Mesothelial cell of epicardium (in vitro differentiated cells): ENCODE results near the gene NR3C1. TPM values are rescaled to one million over a fixed set of nuclear protein-coding genes. Genes with fewer than 3 reads are reported as not detected.
A peak's percentile ranks its signal among the peaks of the same experiment; 100 is the strongest.

ENCODE experiments used
- DNase-seq, 2 experiments: peaks; one replicate each; pipeline ENCODE4 v3.0.0; 2021; ENCODE audit warnings: low spot score in 2 of 2; ENCODE audit not compliant: unreplicated experiment in 2 of 2
- H3K27ac Mint-ChIP-seq: 2 replicates; pipeline ENCODE4 v1.8.0; 2021; ENCODE audit warnings: mixed read lengths
- H3K27me3 Mint-ChIP-seq: 2 replicates; pipeline ENCODE4 v1.8.0; 2021; ENCODE audit warnings: low read depth, mixed read lengths
- H3K36me3 Mint-ChIP-seq: 2 replicates; pipeline ENCODE4 v1.8.0; 2021; ENCODE audit warnings: mixed read lengths
- H3K4me1 Mint-ChIP-seq: 2 replicates; pipeline ENCODE4 v1.8.0; 2021; ENCODE audit warnings: mixed read lengths
- H3K4me3 Mint-ChIP-seq: 2 replicates; pipeline ENCODE4 v1.8.0; 2021; ENCODE audit warnings: mild to moderate bottlenecking, moderate library complexity, mixed read lengths
- H3K9me3 Mint-ChIP-seq: 2 replicates; pipeline ENCODE4 v1.8.0; 2021; ENCODE audit warnings: mixed read lengths
- total RNA-seq: library from RNA; stranded (reverse); gene quantifications from 3 replicates; pipeline ENCODE4 v1.2.1, GENCODE V29; 2021
- TF ChIP-seq, protein P1 (sequence below): fragments of 200-600 bp; sonication (generic); IDR thresholded peaks from one replicate; pipeline ENCODE4 v1.5.0; 2021; ENCODE audit warnings: antibody characterized with exemption; ENCODE audit not compliant: unreplicated experiment

The NR3C1 gene
- total RNA-seq, 1 donor from 2014 or later: 29.2 TPM

DNA sequence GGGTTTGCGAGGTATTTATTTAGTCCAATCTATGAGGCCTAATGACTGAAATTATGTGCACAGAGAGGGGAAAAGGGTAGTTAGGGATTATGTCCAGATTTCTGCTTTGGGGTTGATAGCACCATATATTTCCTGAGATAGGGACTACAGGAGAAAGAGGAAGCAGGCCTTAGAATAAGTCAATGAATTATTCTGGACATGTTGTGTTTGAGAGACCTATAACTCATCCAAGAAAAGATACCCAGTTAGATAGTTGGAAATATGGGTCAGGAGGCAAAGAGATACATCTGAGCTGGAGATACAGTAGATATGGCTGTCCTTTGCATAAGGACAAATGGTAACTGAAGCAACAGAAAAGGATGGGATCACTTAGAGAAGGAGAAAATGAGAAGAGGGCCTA is 53.1 kb downstream of the NR3C1 start:
- DNase-seq: no peak
- TF ChIP-seq, protein P1, sequence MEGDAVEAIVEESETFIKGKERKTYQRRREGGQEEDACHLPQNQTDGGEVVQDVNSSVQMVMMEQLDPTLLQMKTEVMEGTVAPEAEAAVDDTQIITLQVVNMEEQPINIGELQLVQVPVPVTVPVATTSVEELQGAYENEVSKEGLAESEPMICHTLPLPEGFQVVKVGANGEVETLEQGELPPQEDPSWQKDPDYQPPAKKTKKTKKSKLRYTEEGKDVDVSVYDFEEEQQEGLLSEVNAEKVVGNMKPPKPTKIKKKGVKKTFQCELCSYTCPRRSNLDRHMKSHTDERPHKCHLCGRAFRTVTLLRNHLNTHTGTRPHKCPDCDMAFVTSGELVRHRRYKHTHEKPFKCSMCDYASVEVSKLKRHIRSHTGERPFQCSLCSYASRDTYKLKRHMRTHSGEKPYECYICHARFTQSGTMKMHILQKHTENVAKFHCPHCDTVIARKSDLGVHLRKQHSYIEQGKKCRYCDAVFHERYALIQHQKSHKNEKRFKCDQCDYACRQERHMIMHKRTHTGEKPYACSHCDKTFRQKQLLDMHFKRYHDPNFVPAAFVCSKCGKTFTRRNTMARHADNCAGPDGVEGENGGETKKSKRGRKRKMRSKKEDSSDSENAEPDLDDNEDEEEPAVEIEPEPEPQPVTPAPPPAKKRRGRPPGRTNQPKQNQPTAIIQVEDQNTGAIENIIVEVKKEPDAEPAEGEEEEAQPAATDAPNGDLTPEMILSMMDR: no peak
- peaks cover 9% of the 10 kb centered on the region for H3K36me3 Mint-ChIP-seq
- H3K27ac Mint-ChIP-seq: no peak overlapping the region
- H3K4me1 Mint-ChIP-seq: peaks cover 11% of the 10 kb centered on the region
- H3K9me3 Mint-ChIP-seq: peaks cover 6% of the 10 kb centered on the region
- no peaks in the 10 kb centered on the region for H3K27me3 Mint-ChIP-seq
- H3K4me3 Mint-ChIP-seq: no peak overlapping the region

DNA sequence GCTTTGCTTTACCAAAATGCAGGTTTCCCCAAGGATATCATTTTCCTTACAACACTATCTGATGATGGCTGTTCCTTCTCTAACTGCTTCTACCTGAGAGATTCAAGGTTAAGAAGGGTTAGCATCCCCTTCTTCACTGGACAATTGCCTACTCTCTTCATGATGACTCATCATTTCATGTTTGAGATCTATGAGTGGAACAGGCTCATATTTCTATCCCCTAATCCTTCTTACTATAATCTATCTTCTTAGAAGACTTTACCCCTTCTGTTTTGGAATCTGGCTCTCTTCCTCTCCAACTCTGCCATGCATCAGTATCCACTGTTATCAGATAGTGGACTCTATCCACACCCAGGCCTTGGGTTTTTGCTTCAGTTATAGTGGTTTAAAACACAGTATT is 54.3 kb downstream of the NR3C1 start:
- H3K4me1 Mint-ChIP-seq: peaks cover 6% of the 10 kb centered on the region

DNA sequence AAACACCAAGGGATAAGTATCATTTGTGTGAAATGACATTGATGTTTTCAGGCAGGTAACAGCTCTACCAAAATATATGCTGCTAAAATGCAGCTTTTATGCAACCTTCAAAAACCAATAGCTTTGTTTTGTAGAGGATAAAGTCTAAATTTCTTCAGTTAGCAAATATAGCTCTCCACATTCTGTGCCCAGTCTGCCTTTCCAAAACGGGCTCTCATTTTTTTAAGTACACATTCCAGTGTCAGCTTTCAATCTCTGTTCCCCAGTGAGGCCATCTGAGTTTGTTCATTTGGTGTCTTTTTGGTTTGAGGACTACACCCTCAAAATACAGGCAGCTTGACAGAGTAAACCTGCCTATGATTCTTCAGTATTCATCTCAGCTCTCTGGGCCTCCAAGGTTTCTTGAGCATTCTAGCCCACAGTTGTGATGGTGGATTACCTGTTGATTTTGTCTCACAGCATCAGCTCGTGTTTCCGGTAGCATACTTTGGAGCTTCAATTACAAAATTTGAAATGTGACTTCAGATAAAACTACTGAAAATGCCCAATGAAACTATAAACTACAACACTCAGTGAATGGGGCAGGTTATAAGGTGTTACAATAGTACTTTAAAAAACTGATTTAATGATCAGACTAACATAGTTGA is 55.7 kb downstream of the NR3C1 start:
- no peaks in the 10 kb centered on the region for H3K9me3 Mint-ChIP-seq
- no peak overlapping the region for H3K27ac Mint-ChIP-seq
- peaks cover 2% of the 10 kb centered on the region for H3K4me1 Mint-ChIP-seq
- H3K4me3 Mint-ChIP-seq: no peak overlapping the region
- no peak for DNase-seq
- no peaks in the 10 kb centered on the region for H3K27me3 Mint-ChIP-seq
- peaks cover 5% of the 10 kb centered on the region for H3K36me3 Mint-ChIP-seq
- TF ChIP-seq, protein P1: no peak

More for the DNA sequence above, 54.3 kb downstream of the NR3C1 start:
- H3K27me3 Mint-ChIP-seq: no peaks in the 10 kb centered on the region
- DNase-seq: no peak
- TF ChIP-seq, protein P1: no peak
- H3K36me3 Mint-ChIP-seq: peaks cover 12% of the 10 kb centered on the region
- no peak overlapping the region for H3K27ac Mint-ChIP-seq
- H3K4me3 Mint-ChIP-seq: no peak overlapping the region
- peaks cover 6% of the 10 kb centered on the region for H3K9me3 Mint-ChIP-seq

DNA sequence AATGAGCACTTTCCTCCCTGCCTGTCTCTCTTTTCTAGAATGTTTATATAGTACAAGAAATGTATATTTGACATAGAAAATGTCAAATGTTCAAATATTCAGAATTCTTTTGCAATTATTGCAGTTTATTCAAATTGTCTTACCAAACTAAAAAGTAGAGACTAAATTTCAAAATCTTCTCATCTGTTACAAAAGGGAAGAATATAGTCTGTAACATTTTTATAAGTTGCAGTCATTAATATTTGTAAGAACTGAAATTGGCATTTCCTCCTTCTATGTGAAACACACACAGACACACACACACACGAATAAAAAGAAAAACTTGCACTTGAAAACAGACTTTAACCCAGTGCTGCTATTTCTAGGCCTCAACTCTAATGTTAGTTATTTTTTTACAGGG is 56.4 kb downstream of the NR3C1 start:
- Mint-ChIP-seq H3K27me3 (no peaks in the 10 kb centered on the region), H3K4me1 (peaks cover 2% of the 10 kb centered on the region), H3K9me3 (no peaks in the 10 kb centered on the region), H3K27ac (peak overlapping the region; percentile 10), H3K4me3 (no peak overlapping the region), H3K36me3 (peaks cover 3% of the 10 kb centered on the region)
- TF ChIP-seq, protein P1: no peak
- DNase-seq: no peak

DNA sequence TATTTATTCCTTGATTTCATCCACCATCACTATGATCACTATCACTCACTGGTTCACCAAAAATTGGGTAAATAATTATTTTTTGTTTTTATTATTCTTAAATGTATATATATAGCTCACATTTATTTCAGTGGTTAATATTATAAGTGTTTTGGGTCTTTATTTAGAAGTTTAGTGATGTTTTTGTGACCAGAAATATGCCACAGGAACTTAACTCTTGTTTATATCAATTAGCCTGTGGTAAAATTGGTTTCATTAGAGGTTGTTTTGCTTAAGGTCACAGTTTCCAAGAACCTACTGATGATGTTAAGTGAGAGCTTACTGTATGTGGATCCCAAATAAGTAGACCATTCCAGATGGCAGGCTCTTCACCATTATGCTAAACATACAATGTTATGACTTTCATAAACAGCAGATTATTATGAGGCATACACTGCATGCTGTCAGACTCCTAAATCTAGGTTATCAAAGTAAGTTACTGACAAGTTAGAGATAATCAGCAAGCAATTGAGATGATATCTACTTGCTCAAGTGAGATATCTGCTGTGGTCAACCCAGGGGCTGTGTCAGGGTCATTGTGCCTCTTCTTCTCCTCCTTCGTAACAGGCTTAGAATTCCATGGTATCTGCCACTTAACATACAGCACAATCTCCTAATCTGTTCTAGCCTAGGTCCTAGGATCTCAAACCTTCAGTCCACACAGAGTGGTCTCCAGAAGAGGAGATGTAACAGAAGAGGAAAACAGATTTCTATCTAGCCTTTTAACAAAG is 57.6 kb downstream of the NR3C1 start:
- H3K27ac Mint-ChIP-seq: peak overlapping the region; percentile 19
- H3K36me3 Mint-ChIP-seq: peaks cover 3% of the 10 kb centered on the region
- no peaks in the 10 kb centered on the region for H3K9me3 Mint-ChIP-seq
- no peak for DNase-seq
- no peaks in the 10 kb centered on the region for H3K27me3 Mint-ChIP-seq
- no peak overlapping the region for H3K4me3 Mint-ChIP-seq
- TF ChIP-seq, protein P1: no peak
- peaks cover 6% of the 10 kb centered on the region for H3K4me1 Mint-ChIP-seq
